GM12878 (cell line): ENCODE results near the gene LHFPL3. TPM values are rescaled to one million over a fixed set of nuclear protein-coding genes. Genes with fewer than 3 reads are reported as not detected.

Experiments
- BCL11A ChIP-seq: IDR thresholded peaks from 2 replicates; pipeline ENCODE4 v1.6.1; 2011; ENCODE audit warnings: low read depth, low read length
- CBX5 ChIP-seq: sonication (generic); IDR thresholded peaks from 2 replicates; pipeline ENCODE4 v1.6.1; 2016; ENCODE audit warnings: low read depth, moderate library complexity, mild to moderate bottlenecking, inconsistent platforms
- CEBPB ChIP-seq, 2 experiments: fragments of 150-350 bp in 1 of 2; IDR thresholded peaks; 2 replicates each; pipeline ENCODE4 v1.6.1; 2012 to 2014; ENCODE audit warnings: low read depth in 2 of 2, low read length in 2 of 2, borderline replicate concordance in 1 of 2, inconsistent platforms in 1 of 2
- CHD4 ChIP-seq: fragments of 200-600 bp; sonication (generic); IDR thresholded peaks from 2 replicates; pipeline ENCODE4 v1.6.1; 2016; ENCODE audit warnings: mild to moderate bottlenecking
- CREM ChIP-seq: IDR thresholded peaks from 2 replicates; pipeline ENCODE4 v1.6.1; 2014; ENCODE audit warnings: antibody characterized with exemption, low read depth
- EED ChIP-seq: sonication (generic); IDR thresholded peaks from 2 replicates; pipeline ENCODE4 v1.6.1; 2016; ENCODE audit warnings: antibody characterized with exemption, low read depth
- FOXK2 ChIP-seq: fragments of 450-650 bp; IDR thresholded peaks from 2 replicates; pipeline ENCODE4 v1.6.1; 2017; ENCODE audit warnings: mild to moderate bottlenecking, moderate library complexity
- HCFC1 ChIP-seq: fragments of 150-350 bp; IDR thresholded peaks from 2 replicates; pipeline ENCODE4 v1.6.1; 2014; ENCODE audit warnings: low read length
- HDAC6 ChIP-seq: fragments of 200-600 bp; sonication (generic); IDR thresholded peaks from one replicate; pipeline ENCODE4 v1.8.0; 2017; ENCODE audit warnings: antibody characterized with exemption; ENCODE audit not compliant: unreplicated experiment
- IRF4 ChIP-seq: IDR thresholded peaks from 2 replicates; pipeline ENCODE4 v1.6.1; 2011; ENCODE audit warnings: low read depth, low read length
- MTA3 ChIP-seq: IDR thresholded peaks from 2 replicates; pipeline ENCODE4 v1.6.1; 2012; ENCODE audit warnings: low read length, inconsistent platforms, borderline replicate concordance
- MYB ChIP-seq: fragments of 150-350 bp; IDR thresholded peaks from 2 replicates; pipeline ENCODE4 v1.6.1; 2014; ENCODE audit warnings: mild to moderate bottlenecking, low read depth, low read length, borderline replicate concordance
- NBN ChIP-seq: fragments of 450-650 bp; IDR thresholded peaks from 2 replicates; pipeline ENCODE4 v1.6.1; 2016
- NFYA ChIP-seq: IDR thresholded peaks from 2 replicates; pipeline ENCODE4 v1.6.1; 2011; ENCODE audit warnings: low read depth, mild to moderate bottlenecking, low read length, improper control_type of control experiment, borderline replicate concordance
- NR2F1 ChIP-seq: fragments of 450-650 bp; conservative IDR thresholded peaks from 2 replicates; pipeline ENCODE4 v1.6.1; 2017; ENCODE audit warnings: mild to moderate bottlenecking
- PAX5 ChIP-seq: IDR thresholded peaks from 2 replicates; pipeline ENCODE4 v1.6.1; 2011; ENCODE audit warnings: low read depth, low read length, borderline replicate concordance
- PKNOX1 ChIP-seq: fragments of 450-650 bp; IDR thresholded peaks from 2 replicates; pipeline ENCODE4 v1.6.1; 2016; ENCODE audit warnings: mild to moderate bottlenecking
- RB1 ChIP-seq: fragments of 450-650 bp; formaldehyde crosslinking; IDR thresholded peaks from 2 replicates; pipeline ENCODE4 v1.6.1; 2017; ENCODE audit warnings: mild to moderate bottlenecking, borderline replicate concordance
- RELB ChIP-seq: fragments of 450-650 bp; IDR thresholded peaks from 2 replicates; pipeline ENCODE4 v1.6.1; 2017; ENCODE audit warnings: low read depth, mild to moderate bottlenecking, moderate library complexity
- RUNX3 ChIP-seq: IDR thresholded peaks from 2 replicates; pipeline ENCODE4 v1.6.1; 2012; ENCODE audit warnings: low read length, inconsistent platforms
- SIN3A ChIP-seq: IDR thresholded peaks from 2 replicates; pipeline ENCODE4 v1.6.1; 2012; ENCODE audit warnings: low read depth, low read length, improper control_type of control experiment
- YBX1 ChIP-seq: fragments of 450-650 bp; IDR thresholded peaks from 2 replicates; pipeline ENCODE4 v1.6.1; 2016; ENCODE audit warnings: antibody characterized with exemption
- polyA plus RNA-seq, 11 experiments: library from polyadenylated mRNA; depleted of rRNA in 4 of 11; unstranded in 6 of 11; stranded (reverse) in 5 of 11; fragments of >200 nt; fragmentation: Nextera tagmentation in 4 of 11; fragmentation: Illumina TruSeq in 1 of 11; extraction: Ambion mirVana in 4 of 11; extraction: Trizol in 1 of 11; gene quantifications; 1 replicate in 1 of 11; 2 replicates in 10 of 11; pipeline versions ENCODE4 v1.2.1 to v1.2.3, GENCODE V29; 2011 to 2016; ENCODE audit warnings: inconsistent platforms in 2 of 11, missing spikeins in 2 of 11, low read depth in 1 of 11
- total RNA-seq, 4 experiments: library from RNA; depleted of rRNA in 3 of 4; stranded (reverse); fragments of >200 nt in 3 of 4; fragmentation: Illumina TruSeq in 1 of 4; extraction: Trizol in 1 of 4; gene quantifications; 2 replicates each; pipeline versions ENCODE4 v1.2.1 to v1.2.3, GENCODE V29; 2013 to 2021
- TF ChIP-seq, protein P1 (sequence below): fragments of 450-650 bp; IDR thresholded peaks from 2 replicates; pipeline ENCODE4 v1.6.1; 2016; ENCODE audit warnings: mild to moderate bottlenecking
- TF ChIP-seq, protein P2 (sequence below): fragments of 450-650 bp; IDR thresholded peaks from 2 replicates; pipeline ENCODE4 v1.6.1; 2018; ENCODE audit warnings: borderline replicate concordance, mild to moderate bottlenecking; ENCODE audit not compliant: partially characterized antibody

LHFPL3 gene
- total and polyA plus RNA-seq, 10 of the 15 experiments (the other 5 are each of a cell fraction or from before 2014, with no cell fraction given): 0.09 TPM; not detected in 9

GRCh38 chr7:104943502-104944343 is 615.3 kb downstream of the LHFPL3 start (continued):
- TF ChIP-seq CHD4 (no peak), FOXK2 (no peak), NR2F1 (peak; percentile 95), CEBPB (IDR thresholded peaks at IDR 0.05; ENCODE audit: borderline replicate concordance in 1 of 2, low read depth in 2 of 2, low read length in 2 of 2) (no peak), HDAC6 (no peak), PKNOX1 (peak; percentile 90), IRF4 (peak; percentile 25; the same call in 1 of the 2 replicates), NBN (peak; percentile 46), NFYA (no peak), RUNX3 (peak; percentile 95), MYB (peak; percentile 60; the same call in 1 of the 2 replicates), PAX5 (peak; percentile 88; the same call in 1 of the 2 replicates), SIN3A (no peak), MTA3 (peak; percentile 78), RB1 (no peak), CREM (peak; percentile 55), RELB (peak; percentile 89), EED (peak; percentile 90), HCFC1 (no peak), YBX1 (no peak), CBX5 (0 out of 2 replicates have a peak, but pooled peaks have one; percentile 75), BCL11A (peak; percentile 53; the same call in 1 of the 2 replicates)
- TF ChIP-seq, protein P1, sequence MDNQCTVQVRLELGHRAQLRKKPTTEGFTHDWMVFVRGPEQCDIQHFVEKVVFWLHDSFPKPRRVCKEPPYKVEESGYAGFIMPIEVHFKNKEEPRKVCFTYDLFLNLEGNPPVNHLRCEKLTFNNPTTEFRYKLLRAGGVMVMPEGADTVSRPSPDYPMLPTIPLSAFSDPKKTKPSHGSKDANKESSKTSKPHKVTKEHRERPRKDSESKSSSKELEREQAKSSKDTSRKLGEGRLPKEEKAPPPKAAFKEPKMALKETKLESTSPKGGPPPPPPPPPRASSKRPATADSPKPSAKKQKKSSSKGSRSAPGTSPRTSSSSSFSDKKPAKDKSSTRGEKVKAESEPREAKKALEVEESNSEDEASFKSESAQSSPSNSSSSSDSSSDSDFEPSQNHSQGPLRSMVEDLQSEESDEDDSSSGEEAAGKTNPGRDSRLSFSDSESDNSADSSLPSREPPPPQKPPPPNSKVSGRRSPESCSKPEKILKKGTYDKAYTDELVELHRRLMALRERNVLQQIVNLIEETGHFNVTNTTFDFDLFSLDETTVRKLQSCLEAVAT: peak; percentile 71
- TF ChIP-seq, protein P2, sequence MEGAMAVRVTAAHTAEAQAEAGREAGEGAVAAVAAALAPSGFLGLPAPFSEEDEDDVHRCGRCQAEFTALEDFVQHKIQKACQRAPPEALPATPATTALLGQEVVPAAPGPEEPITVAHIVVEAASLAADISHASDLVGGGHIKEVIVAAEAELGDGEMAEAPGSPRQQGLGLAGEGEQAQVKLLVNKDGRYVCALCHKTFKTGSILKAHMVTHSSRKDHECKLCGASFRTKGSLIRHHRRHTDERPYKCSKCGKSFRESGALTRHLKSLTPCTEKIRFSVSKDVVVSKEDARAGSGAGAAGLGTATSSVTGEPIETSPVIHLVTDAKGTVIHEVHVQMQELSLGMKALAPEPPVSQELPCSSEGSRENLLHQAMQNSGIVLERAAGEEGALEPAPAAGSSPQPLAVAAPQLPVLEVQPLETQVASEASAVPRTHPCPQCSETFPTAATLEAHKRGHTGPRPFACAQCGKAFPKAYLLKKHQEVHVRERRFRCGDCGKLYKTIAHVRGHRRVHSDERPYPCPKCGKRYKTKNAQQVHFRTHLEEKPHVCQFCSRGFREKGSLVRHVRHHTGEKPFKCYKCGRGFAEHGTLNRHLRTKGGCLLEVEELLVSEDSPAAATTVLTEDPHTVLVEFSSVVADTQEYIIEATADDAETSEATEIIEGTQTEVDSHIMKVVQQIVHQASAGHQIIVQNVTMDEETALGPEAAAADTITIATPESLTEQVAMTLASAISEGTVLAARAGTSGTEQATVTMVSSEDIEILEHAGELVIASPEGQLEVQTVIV: no peak
